Progenitor cell of endocrine pancreas (in vitro differentiated cells): ENCODE measurements around the gene LMF2. TPM values are rescaled to one million over a fixed set of nuclear protein-coding genes. Genes with fewer than 3 reads are reported as not detected.
"Not testable (repeated sequence)": the region's sequence is repeated elsewhere in the genome, so short reads cannot be mapped to it uniquely, and the experiment has no call there.

Experiments used
- DNase-seq: peaks from one replicate; pipeline ENCODE4 v3.0.0; 2021; ENCODE audit warnings: low spot score; ENCODE audit not compliant: unreplicated experiment
- H3K27ac Mint-ChIP-seq: 2 replicates; pipeline ENCODE4 v1.8.0; 2021; ENCODE audit warnings: mild to moderate bottlenecking, moderate library complexity, mixed read lengths
- H3K27me3 Mint-ChIP-seq: 2 replicates; pipeline ENCODE4 v1.8.0; 2021; ENCODE audit warnings: mixed read lengths
- H3K36me3 Mint-ChIP-seq: 2 replicates; pipeline ENCODE4 v1.8.0; 2022; ENCODE audit warnings: mixed read lengths; ENCODE audit not compliant: insufficient read depth
- H3K4me1 Mint-ChIP-seq: 2 replicates; pipeline ENCODE4 v1.8.0; 2021; ENCODE audit warnings: low read depth, mixed read lengths
- H3K4me3 Mint-ChIP-seq: 2 replicates; pipeline ENCODE4 v1.8.0; 2021; ENCODE audit warnings: low read depth, mild to moderate bottlenecking, moderate library complexity, mixed read lengths
- H3K9me3 Mint-ChIP-seq: 2 replicates; pipeline ENCODE4 v1.8.0; 2021; ENCODE audit warnings: low read depth, mixed read lengths
- total RNA-seq: library from RNA; stranded (reverse); gene quantifications from 2 replicates; pipeline ENCODE4 v1.2.1, GENCODE V29; 2021
- TF ChIP-seq, protein P1 (sequence below): fragments of 200-600 bp; sonication (generic); IDR thresholded peaks from one replicate; pipeline ENCODE4 v1.5.0; 2021; ENCODE audit warnings: antibody characterized with exemption, mild to moderate bottlenecking; ENCODE audit not compliant: unreplicated experiment

The LMF2 gene
- total RNA-seq, 1 donor from 2014 or later = 65.5 TPM

DNA sequence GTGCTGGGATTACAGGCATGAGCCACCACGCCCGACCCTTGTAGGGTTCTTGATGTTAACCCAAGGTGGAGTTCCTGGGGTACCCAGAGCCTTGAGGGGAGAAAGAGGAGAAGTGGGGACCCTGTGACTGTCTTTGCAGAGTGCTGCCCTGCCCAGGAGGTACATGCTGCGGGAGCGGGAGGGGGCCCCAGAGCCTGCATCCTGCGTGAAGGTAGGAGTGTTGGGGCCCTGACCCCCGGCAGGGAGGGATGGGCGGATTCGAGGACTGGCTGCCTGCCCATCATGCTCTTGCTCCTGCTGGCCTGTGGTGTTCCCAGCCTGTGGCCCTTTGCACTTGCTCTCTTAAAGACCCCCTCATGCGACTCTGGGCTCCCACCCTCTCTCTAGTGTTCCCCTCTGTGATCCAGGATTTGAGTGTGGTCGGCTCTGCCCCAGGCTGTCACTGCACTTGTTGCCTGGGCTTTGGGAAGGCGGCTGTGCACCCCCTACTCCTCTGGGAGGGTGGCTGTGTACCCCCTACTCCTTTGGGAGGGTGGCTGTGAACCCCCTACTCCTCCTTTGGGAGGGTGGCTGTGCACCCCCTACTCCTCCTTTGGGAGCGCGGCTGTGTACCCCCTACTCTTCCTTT lies 13.4 kb upstream of the LMF2 start:
- H3K27ac Mint-ChIP-seq = no peak overlapping the region
- no peak for DNase-seq
- H3K4me3 Mint-ChIP-seq = no peak overlapping the region
- peaks cover 6% of the 10 kb centered on the region for H3K4me1 Mint-ChIP-seq
- no peaks in the 10 kb centered on the region for H3K9me3 Mint-ChIP-seq
- peaks cover 4% of the 10 kb centered on the region for H3K36me3 Mint-ChIP-seq
- no peaks in the 10 kb centered on the region for H3K27me3 Mint-ChIP-seq
- TF ChIP-seq, protein P1, sequence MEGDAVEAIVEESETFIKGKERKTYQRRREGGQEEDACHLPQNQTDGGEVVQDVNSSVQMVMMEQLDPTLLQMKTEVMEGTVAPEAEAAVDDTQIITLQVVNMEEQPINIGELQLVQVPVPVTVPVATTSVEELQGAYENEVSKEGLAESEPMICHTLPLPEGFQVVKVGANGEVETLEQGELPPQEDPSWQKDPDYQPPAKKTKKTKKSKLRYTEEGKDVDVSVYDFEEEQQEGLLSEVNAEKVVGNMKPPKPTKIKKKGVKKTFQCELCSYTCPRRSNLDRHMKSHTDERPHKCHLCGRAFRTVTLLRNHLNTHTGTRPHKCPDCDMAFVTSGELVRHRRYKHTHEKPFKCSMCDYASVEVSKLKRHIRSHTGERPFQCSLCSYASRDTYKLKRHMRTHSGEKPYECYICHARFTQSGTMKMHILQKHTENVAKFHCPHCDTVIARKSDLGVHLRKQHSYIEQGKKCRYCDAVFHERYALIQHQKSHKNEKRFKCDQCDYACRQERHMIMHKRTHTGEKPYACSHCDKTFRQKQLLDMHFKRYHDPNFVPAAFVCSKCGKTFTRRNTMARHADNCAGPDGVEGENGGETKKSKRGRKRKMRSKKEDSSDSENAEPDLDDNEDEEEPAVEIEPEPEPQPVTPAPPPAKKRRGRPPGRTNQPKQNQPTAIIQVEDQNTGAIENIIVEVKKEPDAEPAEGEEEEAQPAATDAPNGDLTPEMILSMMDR = no peak

DNA sequence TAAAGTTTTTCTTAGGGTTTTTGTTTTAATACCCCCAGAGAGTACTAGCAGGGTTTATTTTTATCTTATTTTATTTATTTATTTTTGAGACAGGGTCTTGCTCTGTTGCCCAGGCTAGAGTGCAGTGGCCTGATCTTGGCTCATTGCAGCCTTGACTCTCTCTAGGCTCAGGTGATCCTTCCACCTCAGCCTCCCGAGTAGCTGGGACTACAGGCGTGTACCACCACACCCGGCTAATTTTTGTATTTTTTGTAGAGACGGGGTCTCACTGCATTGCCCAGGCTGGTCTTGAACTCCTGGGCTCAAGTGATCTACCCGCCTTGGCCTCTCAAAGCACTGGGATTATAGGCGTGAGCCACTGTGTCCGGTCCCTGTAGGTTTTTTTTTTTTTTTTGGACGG lies 12.7 kb upstream of the LMF2 start:
- not testable (repeated sequence) for DNase-seq, H3K4me1 Mint-ChIP-seq, H3K27me3 Mint-ChIP-seq, H3K9me3 Mint-ChIP-seq, H3K4me3 Mint-ChIP-seq, H3K36me3 Mint-ChIP-seq, H3K27ac Mint-ChIP-seq

DNA sequence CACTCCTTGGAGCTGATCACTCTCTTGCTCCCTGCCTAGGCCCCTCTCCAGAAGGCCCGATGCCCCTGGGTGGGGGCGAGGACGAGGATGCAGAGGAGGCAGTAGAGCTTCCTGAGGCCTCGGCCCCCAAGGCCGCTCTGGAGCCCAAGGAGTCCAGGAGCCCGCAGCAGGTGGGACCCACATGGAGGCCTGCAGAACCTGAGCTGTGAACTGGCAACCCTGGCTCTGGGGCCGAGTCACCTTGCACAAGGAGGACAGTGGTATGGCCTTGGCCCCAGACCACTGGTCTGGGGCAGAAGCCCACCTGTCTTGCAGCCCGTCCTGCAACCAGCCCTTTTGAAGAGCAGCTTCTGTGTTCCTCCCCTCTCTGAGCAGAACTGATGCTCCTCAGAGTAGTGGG lies 11.6 kb upstream of the LMF2 start:
- H3K36me3 Mint-ChIP-seq = peaks cover 2% of the 10 kb centered on the region
- no peaks in the 10 kb centered on the region for H3K27me3 Mint-ChIP-seq
- H3K4me3 Mint-ChIP-seq = no peak overlapping the region
- H3K4me1 Mint-ChIP-seq = no peaks in the 10 kb centered on the region
- H3K27ac Mint-ChIP-seq = no peak overlapping the region
- DNase-seq = no peak
- H3K9me3 Mint-ChIP-seq = no peaks in the 10 kb centered on the region
- TF ChIP-seq, protein P1 = no peak

DNA sequence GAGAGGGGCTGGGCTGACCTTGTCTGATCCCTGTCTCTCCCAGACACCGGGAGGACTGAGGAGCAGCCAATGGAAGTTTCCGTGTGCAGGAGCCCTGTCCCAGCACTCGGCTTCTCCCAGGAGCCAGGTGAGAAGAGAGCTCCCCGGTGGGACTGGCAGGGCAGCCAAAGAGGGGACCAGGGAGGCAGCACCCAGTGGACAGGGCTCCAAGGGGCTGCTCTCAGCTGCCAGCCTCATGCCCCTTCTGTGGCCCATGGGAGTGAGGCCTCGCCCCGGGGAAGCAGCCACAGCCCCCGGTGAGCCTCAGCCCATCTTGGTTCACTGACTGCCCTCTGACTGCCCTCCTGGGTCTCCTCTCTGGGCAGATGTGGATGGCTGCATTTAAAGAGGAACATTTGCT lies 11.1 kb upstream of the LMF2 start:
- Mint-ChIP-seq H3K27ac (no peak overlapping the region), H3K27me3 (no peaks in the 10 kb centered on the region), H3K36me3 (peaks cover 2% of the 10 kb centered on the region), H3K4me3 (no peak overlapping the region), H3K9me3 (no peaks in the 10 kb centered on the region), H3K4me1 (no peaks in the 10 kb centered on the region)
- DNase-seq = no peak
- TF ChIP-seq, protein P1 = no peak

DNA sequence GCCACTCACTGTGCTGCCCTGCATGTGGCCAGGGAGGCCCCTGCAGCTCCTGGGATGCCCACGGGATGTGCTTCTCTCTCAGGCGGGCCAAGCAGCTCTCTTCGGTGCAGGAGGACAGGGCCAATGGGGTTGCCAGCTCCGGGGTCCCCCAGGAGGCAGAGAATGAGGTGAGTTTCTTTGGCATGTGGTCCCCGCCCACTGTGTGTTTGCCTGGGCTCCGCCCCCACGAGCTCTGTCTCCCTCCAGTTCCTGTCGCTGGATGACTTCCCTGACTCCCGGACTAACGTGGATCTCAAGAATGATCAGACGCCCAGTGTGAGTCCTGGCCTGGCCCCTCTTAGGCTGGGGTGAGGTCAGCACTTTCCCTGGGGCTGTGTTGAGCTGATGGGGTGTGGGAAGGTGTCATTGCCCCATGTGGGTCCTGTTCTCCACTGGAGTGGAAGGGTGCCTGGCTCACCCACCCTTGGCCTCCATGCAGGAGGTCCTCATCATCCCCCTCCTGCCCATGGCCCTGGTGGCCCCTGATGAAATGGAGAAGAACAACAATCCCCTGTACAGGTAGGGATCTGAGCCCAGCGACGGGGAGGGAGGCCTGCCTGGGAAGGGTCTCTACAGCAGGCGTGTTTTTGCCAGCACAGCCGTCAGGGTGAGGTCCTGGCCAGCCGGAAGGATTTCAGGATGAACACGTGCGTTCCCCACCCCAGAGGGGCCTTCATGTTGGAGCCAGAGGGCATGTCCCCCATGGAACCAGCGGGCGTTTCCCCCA lies 10.2 kb upstream of the LMF2 start:
- DNase-seq = no peak
- Mint-ChIP-seq H3K4me3 (no peak overlapping the region), H3K36me3 (peaks cover 2% of the 10 kb centered on the region), H3K27me3 (no peaks in the 10 kb centered on the region), H3K27ac (no peak overlapping the region), H3K9me3 (no peaks in the 10 kb centered on the region), H3K4me1 (no peaks in the 10 kb centered on the region)
- TF ChIP-seq, protein P1 = no peak

DNA sequence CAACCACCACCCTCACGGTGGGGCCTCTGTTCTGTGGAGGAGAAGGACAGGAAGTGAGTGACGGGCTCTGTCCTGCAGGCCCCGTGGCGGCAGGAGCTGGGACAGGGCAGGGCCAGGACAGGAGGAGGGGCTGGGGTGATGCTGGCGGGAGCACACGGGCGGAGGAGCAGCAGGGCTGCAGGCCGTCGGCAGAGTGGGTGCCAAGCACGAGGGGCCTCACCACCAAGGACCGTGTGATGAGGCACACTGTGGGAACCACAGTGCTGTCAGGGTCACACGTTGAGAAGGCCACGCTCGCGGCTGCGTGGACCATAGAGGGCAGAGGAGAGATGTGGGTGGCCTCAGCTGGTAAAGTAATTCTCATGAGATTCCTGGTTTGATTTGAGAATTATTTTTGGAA lies 9.4 kb upstream of the LMF2 start:
- TF ChIP-seq, protein P1 = no peak
- Mint-ChIP-seq H3K4me1 (no peaks in the 10 kb centered on the region), H3K27ac (no peak overlapping the region), H3K4me3 (no peak overlapping the region), H3K36me3 (peaks cover 2% of the 10 kb centered on the region), H3K27me3 (no peaks in the 10 kb centered on the region), H3K9me3 (no peaks in the 10 kb centered on the region)
- no peak for DNase-seq
